Hematopoietic multipotent progenitor cell treated with erythropoietin and hydrocortisone succinate and interleukin-3 and kit ligand, for 4 days (in vitro differentiated cells): ENCODE measurements around the gene TMEM123.

Source experiments
- DNase-seq: peaks from one replicate; pipeline ENCODE4 v3.0.0-alpha.2; 2015

The TMEM123 gene

GRCh38 chr11:102357116-102357515 is 95.4 kb downstream of the TMEM123 start:
- DNase-seq, result no peak

- peak; percentile 75 for DNase-seq
These were observed 104.8 kb downstream of the TMEM123 start for GRCh38 chr11:102347462-102348370.

- DNase-seq, result peak; percentile 97
These were observed 105.7 kb downstream of the TMEM123 start, which contains the start of gene BIRC2 for GRCh38 chr11:102346748-102347461. Gene BIRC2, plus strand, starts transcription at chr11:102347214. Its CDS starts 2,641 bp downstream, at chr11:102349855.

GRCh38 chr11:102346456-102346747 is 106.2 kb downstream of the TMEM123 start:
- no peak for DNase-seq
